ENCODE results near the gene DIP2B.
"Not testable (repeated sequence)": the region's sequence is repeated elsewhere in the genome, so short reads cannot be mapped to it uniquely, and the experiment has no call there.

Gene DIP2B

GRCh38 chr12:50542448-50542847 is 37.7 kb downstream of the DIP2B start:
- DNase-seq (ENCODE audit: extremely low read depth, low read depth): no peak
- TF ChIP-seq CTCF (IDR thresholded peaks at IDR 0.05; ENCODE audit: low read depth, low read length): no peak

GRCh38 chr12:50543188-50543587 is 38.4 kb downstream of the DIP2B start:
- not testable (repeated sequence) for DNase-seq (ENCODE audit: extremely low read depth, low read depth)

GRCh38 chr12:50545213-50545612 is 40.4 kb downstream of the DIP2B start:
- no peak for TF ChIP-seq CTCF (IDR thresholded peaks at IDR 0.05; ENCODE audit: low read depth, low read length)
- DNase-seq (ENCODE audit: extremely low read depth, low read depth): no peak

- DNase-seq (ENCODE audit: extremely low read depth, low read depth): no peak
- no peak for TF ChIP-seq CTCF (IDR thresholded peaks at IDR 0.05; ENCODE audit: low read depth, low read length)
Observed at GRCh38 chr12:50545786-50546185, 41.0 kb downstream of the DIP2B start.

- DNase-seq (ENCODE audit: extremely low read depth, low read depth): no peak
- no peak for TF ChIP-seq CTCF (IDR thresholded peaks at IDR 0.05; ENCODE audit: low read depth, low read length)
Observed at GRCh38 chr12:50546441-50547318, 41.9 kb downstream of the DIP2B start.

- TF ChIP-seq CTCF (IDR thresholded peaks at IDR 0.05; ENCODE audit: low read depth, low read length): no peak
- DNase-seq (ENCODE audit: extremely low read depth, low read depth): no peak
Observed at GRCh38 chr12:50547742-50548141, 43.0 kb downstream of the DIP2B start.

GRCh38 chr12:50549885-50550284 is 45.1 kb downstream of the DIP2B start:
- no peak for DNase-seq (ENCODE audit: extremely low read depth, low read depth)
- no peak for TF ChIP-seq CTCF (IDR thresholded peaks at IDR 0.05; ENCODE audit: low read depth, low read length)

Measured in AG09319 (cell line).